K562 (cell line): ENCODE measurements around the gene TADA2A. TPM values are rescaled to one million over a fixed set of nuclear protein-coding genes. Genes with fewer than 3 reads are reported as not detected.

Source experiments
- ATF7 ChIP-seq: fragments of 450-650 bp; IDR thresholded peaks from 2 replicates; pipeline ENCODE4 v1.7.1; 2014; ENCODE audit warnings: mild to moderate bottlenecking, moderate library complexity
- CREM ChIP-seq: IDR thresholded peaks from 2 replicates; pipeline ENCODE4 v1.6.1; 2014; ENCODE audit warnings: antibody characterized with exemption, low read depth
- MGA ChIP-seq: fragments of 450-650 bp; IDR thresholded peaks from 2 replicates; pipeline ENCODE4 v1.6.1; 2016; ENCODE audit warnings: mild to moderate bottlenecking, moderate library complexity
- NCOA4 ChIP-seq: fragments of 450-650 bp; IDR thresholded peaks from 2 replicates; pipeline ENCODE4 v1.6.1; 2018; ENCODE audit warnings: mild to moderate bottlenecking; ENCODE audit not compliant: partially characterized antibody
- ZBTB40 ChIP-seq, 2 experiments: fragments of 450-650 bp in 1 of 2; sonication (generic) in 1 of 2; formaldehyde crosslinking in 1 of 2; IDR thresholded peaks; 2 replicates each; pipeline versions ENCODE4 v1.7.1 to v1.9.0; 2016 to 2022; ENCODE audit warnings: inconsistent platforms in 1 of 2, mild to moderate bottlenecking in 1 of 2, missing genetic modification reagents in 1 of 2
- ZNF24 ChIP-seq: fragments of 450-650 bp; IDR thresholded peaks from 2 replicates; pipeline ENCODE4 v1.6.1; 2016
- polyA plus RNA-seq, 8 experiments: library from polyadenylated mRNA; depleted of rRNA in 4 of 8; stranded (reverse) in 5 of 8; unstranded in 3 of 8; fragments of >200 nt; fragmentation: Nextera tagmentation in 2 of 8; fragmentation: Illumina TruSeq in 1 of 8; extraction: Ambion mirVana in 2 of 8; extraction: Trizol in 1 of 8; gene quantifications; 2 replicates each; pipeline versions ENCODE4 v1.2.1 to v1.2.3, GENCODE V29; 2011 to 2014; ENCODE audit warnings: inconsistent platforms in 1 of 8, missing spikeins in 1 of 8
- total RNA-seq, 7 experiments: library from RNA; depleted of rRNA in 6 of 7; stranded (reverse); fragments of >200 nt in 6 of 7; fragmentation: Illumina TruSeq in 2 of 7; extraction: Trizol in 2 of 7; gene quantifications; 2 replicates each; pipeline versions ENCODE4 v1.2.1 to v1.2.3, GENCODE V29; 2011 to 2021; ENCODE audit warnings: low replicate concordance in 1 of 7

Gene TADA2A
- total and polyA plus RNA-seq, 9 of the 15 experiments (the other 6 are each of a cell fraction or from before 2014, with no cell fraction given) = 13.8 to 37.7 (median 25.0) TPM

GRCh38 chr17:37430051-37430627 is 23.5 kb downstream of the TADA2A start (continued):
- TF ChIP-seq MGA (0 out of 2 replicates have a peak, but pooled peaks have one; percentile 9), ZNF24 (peak; percentile 32; the same call in 1 of the 2 replicates), ATF7 (peak; percentile 93), ZBTB40 (IDR thresholded peaks at IDR 0.05) (no peak), ZBTB40 (CRISPR knock-in tag; IDR thresholded peaks at IDR 0.05) (no peak), CREM (no peak), NCOA4 (no peak)
